ENCODE measurements around the gene LHX1. TPM values are rescaled to one million over a fixed set of nuclear protein-coding genes. Genes with fewer than 3 reads are reported as not detected.

The LHX1 gene
- total RNA-seq, 4 donors from 2014 or later, result not detected

DNA sequence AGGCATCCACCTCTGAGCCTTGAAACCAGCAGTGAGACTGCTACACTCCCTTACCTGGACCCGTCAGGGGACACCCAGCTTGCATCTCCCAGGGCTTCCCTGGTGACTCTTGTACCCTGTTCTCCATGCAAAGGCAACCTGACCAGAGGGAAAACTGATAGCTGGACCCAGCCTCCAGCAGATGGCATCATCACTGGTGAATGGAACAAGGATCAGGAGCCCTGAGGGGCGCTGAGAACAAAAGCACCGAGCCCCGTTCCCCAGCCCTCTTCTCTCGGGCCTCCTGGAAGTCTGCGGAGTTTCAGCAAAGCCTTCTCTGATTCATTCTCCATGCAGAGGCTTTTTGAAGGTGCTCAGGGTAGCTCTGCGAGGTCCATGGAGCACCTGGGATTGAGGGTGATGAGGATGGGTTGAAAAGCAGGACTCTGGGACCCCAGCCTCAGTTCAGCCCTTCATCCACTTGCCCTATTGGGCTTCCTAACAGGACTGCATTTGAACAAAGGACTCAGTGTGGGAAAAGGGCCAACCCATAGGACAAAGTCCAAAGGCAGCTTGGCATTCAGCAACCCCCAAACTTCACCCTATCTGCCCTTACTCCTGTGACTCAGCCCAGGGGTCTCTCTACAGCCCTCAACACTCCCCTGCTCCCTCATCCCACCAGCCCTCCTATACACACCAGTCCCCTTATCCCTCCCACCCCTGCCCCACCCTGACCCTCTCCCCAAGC lies 45.0 kb upstream of the LHX1 start:
- Histone ChIP-seq H3K27me3 (peaks cover 66% of the 10 kb centered on the region), H3K4me1 (no peaks in the 10 kb centered on the region), H3K27ac (no peak overlapping the region), H3K4me3 (no peak overlapping the region), H3K9me3 (no peaks in the 10 kb centered on the region), H3K36me3 (no peaks in the 10 kb centered on the region)
- TF ChIP-seq, protein P1, sequence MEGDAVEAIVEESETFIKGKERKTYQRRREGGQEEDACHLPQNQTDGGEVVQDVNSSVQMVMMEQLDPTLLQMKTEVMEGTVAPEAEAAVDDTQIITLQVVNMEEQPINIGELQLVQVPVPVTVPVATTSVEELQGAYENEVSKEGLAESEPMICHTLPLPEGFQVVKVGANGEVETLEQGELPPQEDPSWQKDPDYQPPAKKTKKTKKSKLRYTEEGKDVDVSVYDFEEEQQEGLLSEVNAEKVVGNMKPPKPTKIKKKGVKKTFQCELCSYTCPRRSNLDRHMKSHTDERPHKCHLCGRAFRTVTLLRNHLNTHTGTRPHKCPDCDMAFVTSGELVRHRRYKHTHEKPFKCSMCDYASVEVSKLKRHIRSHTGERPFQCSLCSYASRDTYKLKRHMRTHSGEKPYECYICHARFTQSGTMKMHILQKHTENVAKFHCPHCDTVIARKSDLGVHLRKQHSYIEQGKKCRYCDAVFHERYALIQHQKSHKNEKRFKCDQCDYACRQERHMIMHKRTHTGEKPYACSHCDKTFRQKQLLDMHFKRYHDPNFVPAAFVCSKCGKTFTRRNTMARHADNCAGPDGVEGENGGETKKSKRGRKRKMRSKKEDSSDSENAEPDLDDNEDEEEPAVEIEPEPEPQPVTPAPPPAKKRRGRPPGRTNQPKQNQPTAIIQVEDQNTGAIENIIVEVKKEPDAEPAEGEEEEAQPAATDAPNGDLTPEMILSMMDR (IDR thresholded peaks at IDR 0.05), result no peak
- TF ChIP-seq POLR2AphosphoS5 (IDR thresholded peaks at IDR 0.05) (no peak), POLR2A (IDR thresholded peaks at IDR 0.05) (no peak), EP300 (IDR thresholded peaks at IDR 0.05) (no peak)
- no peak for DNase-seq (ENCODE audit: low spot score in 2 of 2)
- 84% methylated on average over 7 of the region's 7 CpGs for WGBS

GRCh38 chr17:36894177-36894576 lies 43.1 kb upstream of the LHX1 start:
- no peaks in the 10 kb centered on the region for H3K4me1 ChIP-seq
- H3K27ac ChIP-seq, result no peak overlapping the region
- DNase-seq (ENCODE audit: low spot score in 2 of 2), result no peak
- no peak for TF ChIP-seq EP300 (IDR thresholded peaks at IDR 0.05)
- no peak for TF ChIP-seq POLR2AphosphoS5 (IDR thresholded peaks at IDR 0.05)
- no peak for TF ChIP-seq POLR2A (IDR thresholded peaks at IDR 0.05)
- WGBS, result 75% methylated on average over 9 of the region's 9 CpGs
- peaks cover 58% of the 10 kb centered on the region for H3K27me3 ChIP-seq
- H3K36me3 ChIP-seq, result no peaks in the 10 kb centered on the region
- H3K4me3 ChIP-seq, result no peak overlapping the region
- H3K9me3 ChIP-seq, result no peaks in the 10 kb centered on the region

GRCh38 chr17:36894925-36895324 lies 42.4 kb upstream of the LHX1 start:
- Histone ChIP-seq H3K27ac (no peak overlapping the region), H3K27me3 (peaks cover 58% of the 10 kb centered on the region), H3K4me1 (no peaks in the 10 kb centered on the region), H3K4me3 (no peak overlapping the region), H3K36me3 (no peaks in the 10 kb centered on the region), H3K9me3 (no peaks in the 10 kb centered on the region)
- TF ChIP-seq, protein P1 (IDR thresholded peaks at IDR 0.05), result no peak
- TF ChIP-seq POLR2AphosphoS5 (IDR thresholded peaks at IDR 0.05), result no peak
- no peak for TF ChIP-seq EP300 (IDR thresholded peaks at IDR 0.05)
- TF ChIP-seq POLR2A (IDR thresholded peaks at IDR 0.05), result no peak
- no peak for DNase-seq (ENCODE audit: low spot score in 2 of 2)
- 91% methylated on average over 5 of the region's 5 CpGs for WGBS

- Histone ChIP-seq H3K4me3 (no peak overlapping the region), H3K4me1 (no peaks in the 10 kb centered on the region), H3K36me3 (no peaks in the 10 kb centered on the region), H3K9me3 (no peaks in the 10 kb centered on the region), H3K27ac (no peak overlapping the region), H3K27me3 (peaks cover 43% of the 10 kb centered on the region)
- TF ChIP-seq, protein P1 (IDR thresholded peaks at IDR 0.05), result no peak
- TF ChIP-seq POLR2A (IDR thresholded peaks at IDR 0.05), result no peak
- WGBS, result 63% methylated on average over 7 of the region's 7 CpGs
- DNase-seq (ENCODE audit: low spot score in 2 of 2), result no peak
These were observed 37.8 kb upstream of the LHX1 start for GRCh38 chr17:36899250-36900159.

GRCh38 chr17:36900160-36900512 lies 37.1 kb upstream of the LHX1 start:
- H3K4me3 ChIP-seq, result no peak overlapping the region
- no peaks in the 10 kb centered on the region for H3K36me3 ChIP-seq
- H3K27ac ChIP-seq, result no peak overlapping the region
- H3K9me3 ChIP-seq, result no peaks in the 10 kb centered on the region
- no peak for TF ChIP-seq POLR2AphosphoS5 (IDR thresholded peaks at IDR 0.05)
- TF ChIP-seq POLR2A (IDR thresholded peaks at IDR 0.05), result no peak
- no peak for TF ChIP-seq EP300 (IDR thresholded peaks at IDR 0.05)
- TF ChIP-seq, protein P1 (IDR thresholded peaks at IDR 0.05), result no peak
- WGBS, result 62% methylated on average over 7 of the region's 7 CpGs
- H3K4me1 ChIP-seq, result no peaks in the 10 kb centered on the region
- H3K27me3 ChIP-seq, result peaks cover 38% of the 10 kb centered on the region
- DNase-seq (ENCODE audit: low spot score in 2 of 2), result no peak
